GM18861 (cell line): Measurements from ENCODE around the gene NMNAT3.

Source experiments
- ATAC-seq: cut with Tn5 transposase; IDR thresholded peaks from one replicate; pipeline ENCODE4 v1.9.1; 2021; ENCODE audit not compliant: unreplicated experiment

Gene NMNAT3

GRCh38 chr3:139676108-139676507, 1.7 kb downstream of the NMNAT3 start:
- no peak for ATAC-seq

- no peak for ATAC-seq
These were observed 2.4 kb downstream of the NMNAT3 start for GRCh38 chr3:139675327-139675726.

DNA sequence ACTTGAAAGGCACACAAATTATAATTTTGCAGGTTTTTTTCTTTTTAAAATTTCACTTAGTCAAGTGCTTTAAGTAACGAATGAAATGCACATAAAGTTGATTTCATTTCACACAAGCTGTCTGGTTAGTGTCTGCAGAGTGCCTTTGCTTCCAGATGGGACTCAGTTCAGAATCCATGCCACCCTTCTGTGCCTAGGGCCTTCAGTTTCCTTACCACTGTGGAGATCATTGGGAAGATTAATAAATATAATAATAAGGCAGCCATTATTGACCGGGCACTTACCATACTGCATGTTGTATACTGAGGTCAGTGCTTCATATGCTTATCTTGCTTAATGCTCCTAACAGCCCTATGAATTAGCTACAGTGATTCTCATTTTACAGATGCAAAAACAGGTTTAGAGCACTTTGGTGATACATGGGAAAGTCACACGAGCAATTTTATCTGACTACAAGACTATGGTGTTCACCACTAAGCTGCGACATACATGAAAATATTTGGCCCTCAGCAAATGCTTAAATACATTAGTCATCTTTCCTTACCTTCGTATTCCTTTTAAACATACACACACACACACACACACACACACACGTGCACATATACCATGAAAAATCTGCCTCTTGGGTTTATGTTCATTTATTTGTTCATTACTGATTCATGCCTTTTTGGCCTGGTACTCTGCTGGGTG, 3.1 kb downstream of the NMNAT3 start:
- ATAC-seq: no peak

GRCh38 chr3:139672884-139673283, 4.9 kb downstream of the NMNAT3 start:
- ATAC-seq: no peak

- no peak for ATAC-seq
These were observed 5.7 kb downstream of the NMNAT3 start for GRCh38 chr3:139671863-139672646.

- no peak for ATAC-seq
These were observed 6.7 kb downstream of the NMNAT3 start for GRCh38 chr3:139671107-139671506.

DNA sequence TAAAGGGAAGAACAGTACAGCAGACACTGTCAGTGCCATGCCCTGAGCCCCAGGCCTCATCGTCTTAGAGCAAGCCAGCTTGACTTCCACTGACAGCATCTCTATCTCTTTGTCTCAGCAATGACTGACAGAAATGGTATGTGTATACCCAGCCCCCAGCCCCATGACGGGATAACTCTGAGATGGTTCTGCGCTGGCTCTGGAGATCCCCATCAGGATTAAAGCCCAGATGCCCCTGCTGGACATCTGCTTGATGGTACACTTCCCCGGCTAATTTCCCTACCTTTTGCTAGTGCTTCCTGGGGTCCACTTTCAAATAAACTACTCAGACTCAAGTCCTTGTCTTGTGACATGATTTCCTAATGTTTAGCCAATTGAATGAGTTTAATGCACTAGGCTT, 7.6 kb downstream of the NMNAT3 start:
- ATAC-seq: no peak

- ATAC-seq: no peak
These were observed 9.4 kb downstream of the NMNAT3 start for GRCh38 chr3:139668332-139668731.

DNA sequence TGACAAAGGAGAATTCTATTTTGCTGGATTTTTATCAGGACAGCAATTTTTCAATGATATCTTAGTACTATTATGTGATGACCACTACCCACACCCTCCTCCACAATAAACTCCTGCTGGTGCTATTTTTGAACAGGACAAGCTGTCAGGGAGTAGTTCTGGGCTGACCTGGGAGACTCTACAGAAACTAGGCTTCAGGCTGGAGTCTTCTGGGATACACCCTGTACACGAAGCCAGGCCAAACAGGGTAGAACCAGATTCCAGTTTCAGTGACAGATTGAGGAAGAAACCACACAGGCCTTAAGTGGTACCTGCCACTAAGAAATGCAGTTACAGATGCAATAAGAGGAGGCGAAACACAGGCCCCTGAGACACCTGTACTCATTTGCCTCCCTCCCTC, 12.8 kb downstream of the NMNAT3 start:
- ATAC-seq: no peak

- ATAC-seq: no peak
These were observed 17.5 kb downstream of the NMNAT3 start for GRCh38 chr3:139660269-139660668.

DNA sequence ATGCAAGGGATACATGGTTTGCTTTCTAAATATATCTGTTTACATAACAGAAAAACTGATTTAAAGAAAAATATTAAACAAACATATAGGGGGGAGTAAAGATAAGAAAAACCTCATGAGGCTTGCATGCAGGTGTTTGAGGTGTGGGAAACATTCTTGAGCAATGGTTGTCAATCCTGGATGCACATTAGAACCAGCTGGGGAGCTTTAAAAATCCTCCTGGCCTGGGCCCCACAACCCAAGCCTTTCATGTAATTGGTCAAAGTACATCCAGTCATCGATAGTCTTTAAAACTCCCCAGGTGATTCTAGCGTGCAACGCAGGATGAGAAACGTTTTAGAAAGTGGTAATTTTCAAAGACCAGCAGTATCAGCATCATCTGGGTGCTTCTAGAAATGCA, 18.3 kb downstream of the NMNAT3 start:
- no peak for ATAC-seq

- no peak for ATAC-seq
These were observed 19.8 kb downstream of the NMNAT3 start for GRCh38 chr3:139657936-139658335.

GRCh38 chr3:139657434-139657833, 20.3 kb downstream of the NMNAT3 start:
- no peak for ATAC-seq

- no peak for ATAC-seq
These were observed 21.7 kb downstream of the NMNAT3 start for GRCh38 chr3:139655909-139656595.

DNA sequence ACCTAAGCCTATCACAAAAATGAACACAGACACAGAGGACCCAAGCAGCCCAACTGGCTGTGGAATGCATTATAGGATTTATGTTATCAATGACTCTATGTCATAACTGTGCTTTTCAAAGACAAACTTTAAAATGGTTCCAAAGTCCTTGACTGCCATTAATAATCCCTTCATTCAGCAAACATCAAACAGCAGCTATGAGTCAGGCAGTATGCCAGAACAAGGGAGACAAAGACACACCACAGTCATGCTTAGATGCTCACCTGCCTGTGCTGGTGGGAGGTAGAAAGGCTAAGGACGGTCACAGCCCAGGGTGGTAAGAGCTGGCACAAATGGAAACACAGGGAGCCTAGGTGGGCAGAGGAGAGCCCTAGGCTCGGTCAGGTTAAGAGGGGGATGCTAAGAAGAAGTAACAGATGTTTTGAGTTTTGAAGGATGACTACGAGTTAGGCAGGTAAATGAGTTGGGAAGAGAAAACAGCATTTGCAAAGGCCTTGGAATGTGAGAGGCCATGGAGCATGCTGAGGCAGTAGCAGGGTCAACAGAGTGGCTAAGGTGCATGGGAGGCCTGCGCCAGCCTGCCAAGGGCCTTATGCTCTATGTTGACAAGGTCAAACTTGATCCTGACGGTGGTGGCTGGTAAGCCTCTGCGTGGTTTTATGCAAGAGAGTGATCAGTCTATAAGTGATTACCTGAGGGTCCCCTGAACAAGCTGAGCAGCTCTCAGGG, 23.0 kb downstream of the NMNAT3 start:
- no peak for ATAC-seq

- no peak for ATAC-seq
These were observed 24.2 kb downstream of the NMNAT3 start for GRCh38 chr3:139653582-139653981.

DNA sequence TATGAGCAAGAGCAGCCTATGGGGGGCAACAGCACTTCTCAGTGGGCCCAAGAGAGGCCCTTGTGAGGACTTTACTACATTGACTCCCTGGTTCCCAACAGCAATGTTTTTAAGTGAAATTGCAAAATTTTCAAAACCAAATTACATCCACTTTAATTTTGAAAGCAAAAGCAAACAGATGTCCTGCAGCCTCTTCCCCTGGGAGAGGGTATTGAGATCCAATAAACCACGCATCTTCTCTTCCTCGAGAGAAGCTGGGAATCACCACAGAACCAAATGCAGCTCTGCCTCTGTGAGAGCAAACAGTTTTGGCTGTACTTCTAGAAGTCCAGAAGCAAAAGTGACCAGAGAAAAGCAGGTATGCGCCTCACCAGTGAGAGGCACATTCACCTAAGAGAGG, 25.2 kb downstream of the NMNAT3 start:
- no peak for ATAC-seq

- ATAC-seq: no peak
These were observed 29.8 kb downstream of the NMNAT3 start for GRCh38 chr3:139647866-139648435.

DNA sequence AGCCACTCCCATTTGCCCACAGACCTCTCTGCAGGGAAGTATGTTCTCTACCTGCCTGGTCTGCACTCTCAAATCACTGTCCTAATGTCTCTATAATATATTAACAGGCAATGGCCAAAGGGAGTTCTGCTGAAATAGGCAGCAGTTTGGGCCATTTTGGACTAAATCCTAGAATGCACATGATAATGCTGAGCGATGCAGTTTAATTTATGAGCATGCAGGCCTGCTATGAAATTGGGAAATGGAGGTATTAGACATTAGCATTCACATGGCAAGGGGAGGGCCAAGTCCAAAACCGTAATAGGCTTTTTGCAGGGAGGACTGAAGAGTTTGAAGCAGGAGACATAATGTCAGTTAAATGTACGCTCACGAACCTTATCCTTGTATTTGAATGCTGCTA, 31.3 kb downstream of the NMNAT3 start:
- no peak for ATAC-seq

- no peak for ATAC-seq
These were observed 34.8 kb downstream of the NMNAT3 start for GRCh38 chr3:139642996-139643395.

DNA sequence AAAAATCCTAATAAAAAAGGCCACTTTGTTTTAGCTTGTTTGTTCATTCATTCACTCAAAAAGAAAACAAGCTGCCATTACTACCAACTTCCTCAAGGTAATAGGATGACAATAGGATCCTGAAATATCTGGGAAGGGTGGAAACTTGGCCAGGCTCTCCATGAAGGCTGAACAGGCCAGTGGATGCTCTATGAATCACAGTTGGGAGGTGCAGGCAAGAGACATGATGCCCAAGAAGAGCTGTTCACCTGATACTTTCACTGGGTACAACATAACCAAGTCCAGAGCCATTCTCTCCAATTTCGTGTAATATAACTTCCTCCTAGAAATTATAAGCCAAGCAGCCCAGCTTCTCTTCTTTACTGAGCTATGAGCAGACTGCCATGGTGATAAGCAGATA, 37.3 kb downstream of the NMNAT3 start:
- no peak for ATAC-seq
